Heart left ventricle (tissue), 13 donors: ENCODE measurements around the gene UBXN4.

Experiments used
- POLR2A ChIP-seq, 2 donors: fragments of 450-650 bp; IDR thresholded peaks; one replicate each; pipeline ENCODE4 v1.6.1; 2017; ENCODE audit warnings: antibody characterized with exemption in 2 of 2, mild to moderate bottlenecking in 2 of 2, moderate library complexity in 2 of 2
- TF ChIP-seq, protein P1 (sequence below), 12 donors: fragments of 200-600 bp; sonication (generic) in 4 of 12; IDR thresholded peaks; one replicate each; pipeline versions ENCODE4 v1.5.0 to v1.8.0; 2018 to 2022; ENCODE audit warnings: antibody characterized with exemption in 12 of 12, mild to moderate bottlenecking in 5 of 12
- donor health status: ischemic (EF 13 %, LVEDD 7.1; RV severe dilation, severe dysfunction).
- donor health status: DM: no; HTN: yes; CAD: no.
- donor health status: DM: no; HTN: no; CAD: no.
- donor health status: ischemic (EF 25% LVEDD 6.9; RV normal size, moderate dysfunction).
- donor health status: ischemic (EF 25% LVEDD 5.7; RV mildly dilated, moderate dysfunction).
- donor health status: ischemic (EF 35%, LVEDD 5.7; RV mildly dilated, moderate dysfunction).
- donor health status: nonischemic (EF 11% LVEDD 7.7; RV severe dilation, severe dysfunction).
- donor health status: DM: yes; HTN: yes; CAD: no.
- donor health status: PGD.
- donor health status: ischemic (EF 29% LVEDD 5.4; RV normal size, mild dysfunction).
- donor health status: nonischemic (EF 23%, LVEDD 6.1; RV moderate dilation, normal function).

DNA sequence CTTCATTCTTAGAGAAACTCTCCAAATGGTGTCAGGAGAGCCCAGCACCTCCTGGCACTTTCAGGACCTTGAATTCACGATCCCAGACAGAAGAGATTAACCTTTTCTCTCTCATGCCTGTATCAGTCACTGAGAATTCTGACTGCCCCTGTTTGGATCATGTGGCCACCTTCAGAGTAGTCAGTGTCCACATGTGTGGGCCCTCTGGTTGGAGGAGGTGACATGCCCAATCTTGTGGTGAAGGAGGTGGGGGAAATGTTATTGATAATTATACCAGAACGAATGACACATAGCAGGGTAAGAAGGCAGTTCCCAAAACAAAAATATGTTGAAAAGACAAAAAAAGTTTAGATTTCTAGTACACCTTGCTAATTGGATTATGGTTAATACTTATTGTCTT lies 31.7 kb downstream of the UBXN4 start:
- TF ChIP-seq, protein P1, sequence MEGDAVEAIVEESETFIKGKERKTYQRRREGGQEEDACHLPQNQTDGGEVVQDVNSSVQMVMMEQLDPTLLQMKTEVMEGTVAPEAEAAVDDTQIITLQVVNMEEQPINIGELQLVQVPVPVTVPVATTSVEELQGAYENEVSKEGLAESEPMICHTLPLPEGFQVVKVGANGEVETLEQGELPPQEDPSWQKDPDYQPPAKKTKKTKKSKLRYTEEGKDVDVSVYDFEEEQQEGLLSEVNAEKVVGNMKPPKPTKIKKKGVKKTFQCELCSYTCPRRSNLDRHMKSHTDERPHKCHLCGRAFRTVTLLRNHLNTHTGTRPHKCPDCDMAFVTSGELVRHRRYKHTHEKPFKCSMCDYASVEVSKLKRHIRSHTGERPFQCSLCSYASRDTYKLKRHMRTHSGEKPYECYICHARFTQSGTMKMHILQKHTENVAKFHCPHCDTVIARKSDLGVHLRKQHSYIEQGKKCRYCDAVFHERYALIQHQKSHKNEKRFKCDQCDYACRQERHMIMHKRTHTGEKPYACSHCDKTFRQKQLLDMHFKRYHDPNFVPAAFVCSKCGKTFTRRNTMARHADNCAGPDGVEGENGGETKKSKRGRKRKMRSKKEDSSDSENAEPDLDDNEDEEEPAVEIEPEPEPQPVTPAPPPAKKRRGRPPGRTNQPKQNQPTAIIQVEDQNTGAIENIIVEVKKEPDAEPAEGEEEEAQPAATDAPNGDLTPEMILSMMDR (IDR thresholded peaks at IDR 0.05) = no peak
- no peak for TF ChIP-seq POLR2A (IDR thresholded peaks at IDR 0.05)
